WTC11 (cell line): ENCODE results near the gene CRB1. TPM values are rescaled to one million over a fixed set of nuclear protein-coding genes. Genes with fewer than 3 reads are reported as not detected.

Experiments used
- ATAC-seq: fragments of 200-7000 bp; cut with Tn5 transposase; 2 replicates; pipeline ENCODE4 v1.10.0; 2021; ENCODE audit warnings: mild to moderate bottlenecking, moderate library complexity
- CTCF ChIA-PET: fragments of 300-600 bp; sonication (Branson Sonifier 250); formaldehyde crosslinking; loops from one replicate; lab custom pipeline; 2021; ENCODE audit warnings: antibody characterized with exemption; lab: Charles Lee
- POLR2A ChIA-PET: fragments of 350-600 bp; sonication (Branson Sonifier 250); formaldehyde crosslinking; loops from one replicate; lab custom pipeline; 2021; ENCODE audit warnings: antibody characterized with exemption; lab: Charles Lee
- DNase-seq: peaks from one replicate; pipeline ENCODE4 v3.0.0; 2021; ENCODE audit warnings: low spot score
- H3K27ac Mint-ChIP-seq: 2 replicates; pipeline ENCODE4 v1.8.0; 2021; ENCODE audit warnings: mixed read lengths
- H3K27me3 Mint-ChIP-seq: 2 replicates; pipeline ENCODE4 v1.8.0; 2021; ENCODE audit warnings: low read depth, mild to moderate bottlenecking, moderate library complexity, mixed read lengths
- H3K36me3 Mint-ChIP-seq: 2 replicates; pipeline ENCODE4 v1.8.0; 2021; ENCODE audit warnings: mixed read lengths
- H3K4me1 Mint-ChIP-seq: 2 replicates; pipeline ENCODE4 v1.8.0; 2022; ENCODE audit warnings: mixed read lengths
- H3K4me3 Mint-ChIP-seq: 2 replicates; pipeline ENCODE4 v1.8.0; 2021; ENCODE audit warnings: mild to moderate bottlenecking, moderate library complexity, mixed read lengths
- H3K9me3 Mint-ChIP-seq: 2 replicates; pipeline ENCODE4 v1.8.0; 2021; ENCODE audit warnings: mixed read lengths
- AFF4 ChIP-seq: sonication (generic); formaldehyde crosslinking; IDR thresholded peaks from 2 replicates; pipeline ENCODE4 v1.8.1; 2023; ENCODE audit warnings: mild to moderate bottlenecking, missing genetic modification reagents, borderline replicate concordance
- EMX1 ChIP-seq: fragments of 250-450 bp; sonication (Bioruptor Pico); IDR thresholded peaks from 2 replicates; pipeline ENCODE4 v1.8.0; 2021; ENCODE audit warnings: mild to moderate bottlenecking
- JUN ChIP-seq: sonication (generic); formaldehyde crosslinking; IDR thresholded peaks from 2 replicates; pipeline ENCODE4 v1.8.0; 2023; ENCODE audit warnings: mild to moderate bottlenecking, missing genetic modification reagents
- NFATC4 ChIP-seq: fragments of 250-450 bp; sonication (Bioruptor Pico); IDR thresholded peaks from 2 replicates; pipeline ENCODE4 v1.9.0; 2021; ENCODE audit warnings: mild to moderate bottlenecking
- NFE2L1 ChIP-seq: sonication (generic); formaldehyde crosslinking; IDR thresholded peaks from 2 replicates; pipeline ENCODE4 v1.8.1; 2023; ENCODE audit warnings: missing genetic modification reagents
- SP1 ChIP-seq: sonication (generic); formaldehyde crosslinking; conservative IDR thresholded peaks from 2 replicates; pipeline ENCODE4 v1.8.1; 2022; ENCODE audit warnings: missing genetic modification reagents
- ZNF396 ChIP-seq: fragments of 250-450 bp; sonication (Bioruptor Pico); IDR thresholded peaks from 2 replicates; pipeline ENCODE4 v1.8.0; 2021; ENCODE audit warnings: mild to moderate bottlenecking, moderate library complexity, borderline replicate concordance
- ZNF423 ChIP-seq: fragments of 250-450 bp; sonication (Bioruptor Pico); IDR thresholded peaks from 2 replicates; pipeline ENCODE4 v2.1.2; 2022; ENCODE audit warnings: mild to moderate bottlenecking, moderate library complexity
- total RNA-seq: library from RNA; stranded (reverse); gene quantifications from 3 replicates; pipeline ENCODE4 v1.2.3, GENCODE V29; 2021
- TF ChIP-seq, protein P1 (sequence below): sonication (generic); formaldehyde crosslinking; IDR thresholded peaks from 2 replicates; pipeline ENCODE4 v1.8.0; 2023; ENCODE audit warnings: missing genetic modification reagents, mild to moderate bottlenecking, borderline replicate concordance
- TF ChIP-seq, protein P2 (sequence below): sonication (generic); formaldehyde crosslinking; IDR thresholded peaks from 2 replicates; pipeline ENCODE4 v1.8.0; 2022; ENCODE audit warnings: mild to moderate bottlenecking, missing genetic modification reagents
- TF ChIP-seq, protein P3 (sequence below): fragments of 250-450 bp; sonication (Bioruptor Pico); IDR thresholded peaks from 2 replicates; pipeline ENCODE4 v1.9.0; 2021; ENCODE audit warnings: mild to moderate bottlenecking, borderline replicate concordance

CRB1 gene
- total RNA-seq, 1 experiment from 2014 or later, result 0.11 TPM

DNA sequence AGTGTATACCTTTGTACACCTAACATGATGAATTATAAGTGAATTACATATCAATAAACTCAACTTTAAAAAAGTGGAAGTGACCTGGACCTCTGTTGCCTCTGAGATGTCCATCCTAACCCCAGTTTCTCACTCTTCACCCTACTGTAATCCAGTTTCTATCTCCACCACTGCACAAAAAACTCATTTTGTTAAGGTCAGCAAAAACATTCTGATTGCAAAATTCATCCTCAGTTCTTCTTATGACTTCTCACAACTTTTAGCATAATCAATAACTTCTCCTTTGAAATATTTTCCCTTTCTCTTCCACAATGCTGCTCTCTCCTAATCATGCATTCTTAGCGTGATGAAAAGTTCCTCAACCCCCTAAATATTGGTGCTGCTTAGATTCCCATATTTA is 129.8 kb downstream of the CRB1 start:
- ChIA-PET POLR2A (no interaction called here), CTCF (no interaction called here)
- H3K4me1 Mint-ChIP-seq, result peaks cover 8% of the 10 kb centered on the region
- peaks cover 9% of the 10 kb centered on the region for H3K9me3 Mint-ChIP-seq
- no peaks in the 10 kb centered on the region for H3K27me3 Mint-ChIP-seq
- H3K4me3 Mint-ChIP-seq, result no peak overlapping the region
- H3K36me3 Mint-ChIP-seq, result no peaks in the 10 kb centered on the region; the same call in 1 of the 2 replicates
- no peak overlapping the region for H3K27ac Mint-ChIP-seq
- TF ChIP-seq, protein P1, sequence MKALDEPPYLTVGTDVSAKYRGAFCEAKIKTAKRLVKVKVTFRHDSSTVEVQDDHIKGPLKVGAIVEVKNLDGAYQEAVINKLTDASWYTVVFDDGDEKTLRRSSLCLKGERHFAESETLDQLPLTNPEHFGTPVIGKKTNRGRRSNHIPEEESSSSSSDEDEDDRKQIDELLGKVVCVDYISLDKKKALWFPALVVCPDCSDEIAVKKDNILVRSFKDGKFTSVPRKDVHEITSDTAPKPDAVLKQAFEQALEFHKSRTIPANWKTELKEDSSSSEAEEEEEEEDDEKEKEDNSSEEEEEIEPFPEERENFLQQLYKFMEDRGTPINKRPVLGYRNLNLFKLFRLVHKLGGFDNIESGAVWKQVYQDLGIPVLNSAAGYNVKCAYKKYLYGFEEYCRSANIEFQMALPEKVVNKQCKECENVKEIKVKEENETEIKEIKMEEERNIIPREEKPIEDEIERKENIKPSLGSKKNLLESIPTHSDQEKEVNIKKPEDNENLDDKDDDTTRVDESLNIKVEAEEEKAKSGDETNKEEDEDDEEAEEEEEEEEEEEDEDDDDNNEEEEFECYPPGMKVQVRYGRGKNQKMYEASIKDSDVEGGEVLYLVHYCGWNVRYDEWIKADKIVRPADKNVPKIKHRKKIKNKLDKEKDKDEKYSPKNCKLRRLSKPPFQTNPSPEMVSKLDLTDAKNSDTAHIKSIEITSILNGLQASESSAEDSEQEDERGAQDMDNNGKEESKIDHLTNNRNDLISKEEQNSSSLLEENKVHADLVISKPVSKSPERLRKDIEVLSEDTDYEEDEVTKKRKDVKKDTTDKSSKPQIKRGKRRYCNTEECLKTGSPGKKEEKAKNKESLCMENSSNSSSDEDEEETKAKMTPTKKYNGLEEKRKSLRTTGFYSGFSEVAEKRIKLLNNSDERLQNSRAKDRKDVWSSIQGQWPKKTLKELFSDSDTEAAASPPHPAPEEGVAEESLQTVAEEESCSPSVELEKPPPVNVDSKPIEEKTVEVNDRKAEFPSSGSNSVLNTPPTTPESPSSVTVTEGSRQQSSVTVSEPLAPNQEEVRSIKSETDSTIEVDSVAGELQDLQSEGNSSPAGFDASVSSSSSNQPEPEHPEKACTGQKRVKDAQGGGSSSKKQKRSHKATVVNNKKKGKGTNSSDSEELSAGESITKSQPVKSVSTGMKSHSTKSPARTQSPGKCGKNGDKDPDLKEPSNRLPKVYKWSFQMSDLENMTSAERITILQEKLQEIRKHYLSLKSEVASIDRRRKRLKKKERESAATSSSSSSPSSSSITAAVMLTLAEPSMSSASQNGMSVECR (CRISPR knock-in tag), result no peak
- TF ChIP-seq ZNF423 (CRISPR knock-in tag) (no peak), SP1 (CRISPR knock-in tag) (no peak), NFATC4 (CRISPR knock-in tag) (no peak), EMX1 (CRISPR knock-in tag) (no peak), JUN (CRISPR knock-in tag) (no peak), AFF4 (CRISPR knock-in tag) (no peak), ZNF396 (CRISPR knock-in tag) (no peak), NFE2L1 (CRISPR knock-in tag) (no peak)
- TF ChIP-seq, protein P2, sequence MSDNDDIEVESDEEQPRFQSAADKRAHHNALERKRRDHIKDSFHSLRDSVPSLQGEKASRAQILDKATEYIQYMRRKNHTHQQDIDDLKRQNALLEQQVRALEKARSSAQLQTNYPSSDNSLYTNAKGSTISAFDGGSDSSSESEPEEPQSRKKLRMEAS (CRISPR knock-in tag), result no peak
- TF ChIP-seq, protein P3, sequence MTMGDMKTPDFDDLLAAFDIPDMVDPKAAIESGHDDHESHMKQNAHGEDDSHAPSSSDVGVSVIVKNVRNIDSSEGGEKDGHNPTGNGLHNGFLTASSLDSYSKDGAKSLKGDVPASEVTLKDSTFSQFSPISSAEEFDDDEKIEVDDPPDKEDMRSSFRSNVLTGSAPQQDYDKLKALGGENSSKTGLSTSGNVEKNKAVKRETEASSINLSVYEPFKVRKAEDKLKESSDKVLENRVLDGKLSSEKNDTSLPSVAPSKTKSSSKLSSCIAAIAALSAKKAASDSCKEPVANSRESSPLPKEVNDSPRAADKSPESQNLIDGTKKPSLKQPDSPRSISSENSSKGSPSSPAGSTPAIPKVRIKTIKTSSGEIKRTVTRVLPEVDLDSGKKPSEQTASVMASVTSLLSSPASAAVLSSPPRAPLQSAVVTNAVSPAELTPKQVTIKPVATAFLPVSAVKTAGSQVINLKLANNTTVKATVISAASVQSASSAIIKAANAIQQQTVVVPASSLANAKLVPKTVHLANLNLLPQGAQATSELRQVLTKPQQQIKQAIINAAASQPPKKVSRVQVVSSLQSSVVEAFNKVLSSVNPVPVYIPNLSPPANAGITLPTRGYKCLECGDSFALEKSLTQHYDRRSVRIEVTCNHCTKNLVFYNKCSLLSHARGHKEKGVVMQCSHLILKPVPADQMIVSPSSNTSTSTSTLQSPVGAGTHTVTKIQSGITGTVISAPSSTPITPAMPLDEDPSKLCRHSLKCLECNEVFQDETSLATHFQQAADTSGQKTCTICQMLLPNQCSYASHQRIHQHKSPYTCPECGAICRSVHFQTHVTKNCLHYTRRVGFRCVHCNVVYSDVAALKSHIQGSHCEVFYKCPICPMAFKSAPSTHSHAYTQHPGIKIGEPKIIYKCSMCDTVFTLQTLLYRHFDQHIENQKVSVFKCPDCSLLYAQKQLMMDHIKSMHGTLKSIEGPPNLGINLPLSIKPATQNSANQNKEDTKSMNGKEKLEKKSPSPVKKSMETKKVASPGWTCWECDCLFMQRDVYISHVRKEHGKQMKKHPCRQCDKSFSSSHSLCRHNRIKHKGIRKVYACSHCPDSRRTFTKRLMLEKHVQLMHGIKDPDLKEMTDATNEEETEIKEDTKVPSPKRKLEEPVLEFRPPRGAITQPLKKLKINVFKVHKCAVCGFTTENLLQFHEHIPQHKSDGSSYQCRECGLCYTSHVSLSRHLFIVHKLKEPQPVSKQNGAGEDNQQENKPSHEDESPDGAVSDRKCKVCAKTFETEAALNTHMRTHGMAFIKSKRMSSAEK (CRISPR knock-in tag), result no peak
- no peak for DNase-seq
- ATAC-seq, result no peak
